Memory B cell (primary cell): ENCODE measurements around the gene TNFAIP8L2.

ENCODE experiments used
- ATAC-seq: fragments of 150-1000 bp; cut with Tn5 transposase; 2 replicates; pipeline ENCODE4 v1.10.0; 2021; ENCODE audit warnings: low read depth, mild to moderate bottlenecking, moderate library complexity
- DNase-seq, 2 donors: peaks; one replicate each; pipeline ENCODE4 v3.0.0; 2022; ENCODE audit warnings: low spot score in 2 of 2
- H3K27ac Mint-ChIP-seq: one replicate; pipeline ENCODE4 v1.8.0; 2022; ENCODE audit warnings: mild to moderate bottlenecking, moderate library complexity, mixed read lengths
- H3K27me3 Mint-ChIP-seq: one replicate; pipeline ENCODE4 v1.8.0; 2022; ENCODE audit warnings: mixed read lengths
- H3K36me3 Mint-ChIP-seq: one replicate; pipeline ENCODE4 v1.8.0; 2022; ENCODE audit warnings: mild to moderate bottlenecking, mixed read lengths
- H3K4me1 Mint-ChIP-seq: one replicate; pipeline ENCODE4 v1.8.0; 2022; ENCODE audit warnings: mixed read lengths
- H3K4me3 Mint-ChIP-seq: one replicate; pipeline ENCODE4 v1.8.0; 2022; ENCODE audit warnings: mild to moderate bottlenecking, moderate library complexity, mixed read lengths
- H3K9me3 Mint-ChIP-seq: one replicate; pipeline ENCODE4 v1.8.0; 2022; ENCODE audit warnings: mixed read lengths

Gene TNFAIP8L2

GRCh38 chr1:151156515-151156819, at the start of gene TNFAIP8L2:
TNFAIP8L2 (plus strand) TSS chr1:151156649; CDS start chr1:151158698, 2,049 bp downstream.
- H3K9me3 Mint-ChIP-seq, result no peaks in the 10 kb centered on the region

DNA sequence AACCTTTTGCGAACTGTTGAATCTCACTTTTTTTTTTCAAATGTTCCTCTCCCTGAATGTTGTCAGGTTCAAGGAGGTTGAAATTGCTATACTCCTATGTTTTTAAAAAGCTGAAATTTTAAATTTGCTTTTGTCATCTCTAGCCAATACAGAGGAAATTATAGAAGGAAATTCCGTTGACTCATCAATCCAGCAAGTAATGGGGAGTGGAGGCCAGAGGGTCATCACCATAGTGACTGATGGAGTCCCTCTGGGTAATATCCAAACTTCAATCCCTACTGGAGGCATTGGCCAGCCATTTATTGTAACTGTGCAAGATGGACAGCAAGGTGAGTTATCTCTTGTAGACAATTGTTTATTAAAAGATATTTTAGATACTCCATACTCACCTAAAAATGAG, 49.6 kb upstream of the TNFAIP8L2 start:
- Mint-ChIP-seq H3K36me3 (peaks cover 11% of the 10 kb centered on the region), H3K4me1 (no peaks in the 10 kb centered on the region), H3K27ac (no peak overlapping the region), H3K9me3 (no peaks in the 10 kb centered on the region), H3K4me3 (no peak overlapping the region), H3K27me3 (no peaks in the 10 kb centered on the region)
- ATAC-seq, result no peak
- no peak for DNase-seq

More at GRCh38 chr1:151156515-151156819, at the start of gene TNFAIP8L2:
- Mint-ChIP-seq H3K4me1 (peaks cover 26% of the 10 kb centered on the region), H3K27me3 (no peaks in the 10 kb centered on the region), H3K27ac (peak within 1 kb of the TSS; percentile 84), H3K36me3 (peaks cover 12% of the 10 kb centered on the region), H3K4me3 (peak within 1 kb of the TSS; percentile 99)
- DNase-seq (peak; percentile 48 to 53), ATAC-seq (peak; percentile 89)

DNA sequence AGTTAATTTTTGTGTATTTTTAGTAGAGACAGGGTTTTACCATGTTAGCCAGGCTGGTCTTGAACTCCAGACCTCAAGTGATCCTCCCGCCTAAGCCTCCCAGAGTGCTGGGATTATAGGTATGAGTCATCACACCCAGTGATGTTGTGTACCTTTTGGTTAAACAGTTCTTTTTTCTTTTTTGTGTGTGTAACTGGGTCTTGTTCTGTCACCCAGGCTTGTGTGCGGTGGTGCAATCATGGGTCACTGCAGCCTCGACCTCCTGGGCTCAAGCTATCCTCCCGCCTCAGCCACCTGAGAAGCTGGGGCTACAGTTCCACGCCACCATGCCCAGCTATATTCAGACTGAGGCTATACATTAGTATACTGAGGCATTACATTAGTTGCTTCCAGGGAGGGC, 48.1 kb upstream of the TNFAIP8L2 start:
- ATAC-seq (no peak), DNase-seq (no peak)
- Mint-ChIP-seq H3K27ac (no peak overlapping the region), H3K4me1 (no peaks in the 10 kb centered on the region), H3K27me3 (no peaks in the 10 kb centered on the region), H3K4me3 (no peak overlapping the region), H3K36me3 (peaks cover 11% of the 10 kb centered on the region), H3K9me3 (no peaks in the 10 kb centered on the region)

DNA sequence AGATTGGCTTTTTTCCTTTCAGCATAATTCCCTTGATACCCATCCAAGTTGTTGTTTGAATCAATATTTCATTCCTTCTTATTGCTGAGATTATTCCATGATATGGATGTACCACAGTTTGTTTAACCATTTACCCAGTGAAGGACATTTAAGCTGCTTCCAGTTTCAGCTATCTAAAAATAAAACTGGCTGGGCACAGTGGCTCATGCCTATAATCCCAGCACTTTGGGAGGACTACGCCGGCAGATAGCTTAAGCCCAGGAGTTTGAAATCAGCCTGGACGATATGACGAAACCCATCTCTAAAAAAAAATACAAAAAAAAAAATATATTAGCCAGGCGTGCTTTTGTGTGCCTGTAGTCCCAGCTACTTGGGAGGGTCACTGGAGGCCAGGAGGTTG, 42.6 kb upstream of the TNFAIP8L2 start:
- peaks cover 12% of the 10 kb centered on the region for H3K36me3 Mint-ChIP-seq
- no peaks in the 10 kb centered on the region for H3K27me3 Mint-ChIP-seq
- no peaks in the 10 kb centered on the region for H3K4me1 Mint-ChIP-seq
- DNase-seq (no peak), ATAC-seq (no peak)
- no peak overlapping the region for H3K27ac Mint-ChIP-seq
- no peak overlapping the region for H3K4me3 Mint-ChIP-seq
- no peaks in the 10 kb centered on the region for H3K9me3 Mint-ChIP-seq

GRCh38 chr1:151124763-151125403, 31.6 kb upstream of the TNFAIP8L2 start:
- Mint-ChIP-seq H3K36me3 (peaks cover 21% of the 10 kb centered on the region), H3K4me1 (no peaks in the 10 kb centered on the region), H3K27ac (no peak overlapping the region), H3K4me3 (no peak overlapping the region), H3K27me3 (no peaks in the 10 kb centered on the region), H3K9me3 (no peaks in the 10 kb centered on the region)
- DNase-seq (no peak), ATAC-seq (no peak)

DNA sequence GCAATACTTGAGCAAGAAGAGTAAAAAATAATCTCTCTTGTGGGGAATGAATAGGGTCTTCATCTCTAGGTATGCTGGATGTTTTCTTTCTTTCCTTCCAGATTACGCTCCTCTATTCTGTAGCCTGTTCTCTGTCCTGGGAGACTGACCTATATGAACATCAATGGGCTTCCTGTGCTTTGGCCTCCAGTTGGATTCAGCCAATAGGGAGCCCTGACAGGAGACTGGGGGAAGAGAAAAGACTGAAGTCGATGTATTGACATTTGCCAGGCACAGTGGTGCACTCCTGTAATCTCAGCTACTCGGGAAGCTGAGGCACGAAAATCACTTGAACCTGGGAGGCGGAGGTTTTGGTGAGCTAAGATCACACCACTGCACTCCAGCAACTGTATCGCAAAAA, 27.6 kb upstream of the TNFAIP8L2 start:
- Mint-ChIP-seq H3K4me3 (no peak overlapping the region), H3K9me3 (no peaks in the 10 kb centered on the region), H3K27ac (no peak overlapping the region), H3K4me1 (peaks cover 8% of the 10 kb centered on the region), H3K27me3 (no peaks in the 10 kb centered on the region), H3K36me3 (peaks cover 11% of the 10 kb centered on the region)
- DNase-seq (no peak), ATAC-seq (no peak)

GRCh38 chr1:151130987-151131586, 25.4 kb upstream of the TNFAIP8L2 start:
- H3K27ac Mint-ChIP-seq, result no peak overlapping the region
- peak; percentile 58 to 67 for DNase-seq
- peaks cover 2% of the 10 kb centered on the region for H3K36me3 Mint-ChIP-seq
- no peaks in the 10 kb centered on the region for H3K9me3 Mint-ChIP-seq
- H3K4me1 Mint-ChIP-seq, result peaks cover 8% of the 10 kb centered on the region
- no peaks in the 10 kb centered on the region for H3K27me3 Mint-ChIP-seq
- H3K4me3 Mint-ChIP-seq, result peak overlapping the region; percentile 84
- peak; percentile 98 for ATAC-seq

DNA sequence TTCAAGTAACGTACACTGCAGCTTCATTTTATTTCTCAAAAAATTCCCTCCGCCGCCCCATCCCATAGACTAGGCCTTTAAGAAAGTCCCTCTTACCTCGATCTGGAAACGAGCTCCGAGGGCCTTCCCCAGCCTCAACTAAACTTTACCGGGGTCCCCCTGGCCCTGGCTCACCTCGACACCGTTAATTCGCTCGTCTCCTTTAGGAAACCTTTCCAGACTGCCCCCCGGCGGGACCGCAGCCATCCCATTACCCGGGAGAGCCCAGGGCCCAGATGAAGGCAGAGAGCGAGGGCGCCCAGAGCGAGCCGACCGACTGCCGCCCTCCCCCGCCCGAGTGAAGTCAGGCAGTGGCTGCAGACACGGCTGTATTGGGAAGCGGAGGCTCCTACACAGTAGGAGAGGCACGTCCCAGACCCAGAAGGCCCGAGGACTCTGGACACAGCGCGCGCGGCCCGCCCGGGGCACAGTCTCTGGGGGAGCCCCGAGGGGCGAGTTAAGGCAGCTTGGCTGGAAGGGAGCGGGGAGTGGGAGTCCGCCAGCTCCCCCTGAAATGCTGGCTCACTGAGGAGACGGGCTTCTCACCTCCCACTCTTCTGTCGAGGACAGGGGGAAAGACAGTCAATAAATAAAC, 24.6 kb upstream of the TNFAIP8L2 start:
- Mint-ChIP-seq H3K27ac (peak overlapping the region; percentile 47), H3K27me3 (no peaks in the 10 kb centered on the region), H3K4me1 (peaks cover 8% of the 10 kb centered on the region), H3K36me3 (peaks cover 2% of the 10 kb centered on the region), H3K4me3 (peak overlapping the region; percentile 84), H3K9me3 (no peaks in the 10 kb centered on the region)
- ATAC-seq (no peak), DNase-seq (no peak)

- H3K36me3 Mint-ChIP-seq, result peaks cover 2% of the 10 kb centered on the region
- ATAC-seq (no peak), DNase-seq (no peak)
- H3K4me1 Mint-ChIP-seq, result peaks cover 8% of the 10 kb centered on the region
- H3K4me3 Mint-ChIP-seq, result peak overlapping the region; percentile 49
- H3K27me3 Mint-ChIP-seq, result no peaks in the 10 kb centered on the region
- no peaks in the 10 kb centered on the region for H3K9me3 Mint-ChIP-seq
- H3K27ac Mint-ChIP-seq, result peak overlapping the region; percentile 47
Measured at GRCh38 chr1:151132335-151133017, 24.0 kb upstream of the TNFAIP8L2 start.

- ATAC-seq (no peak), DNase-seq (no peak)
- H3K36me3 Mint-ChIP-seq, result peaks cover 2% of the 10 kb centered on the region
- H3K9me3 Mint-ChIP-seq, result no peaks in the 10 kb centered on the region
- H3K27me3 Mint-ChIP-seq, result no peaks in the 10 kb centered on the region
- no peak overlapping the region for H3K27ac Mint-ChIP-seq
- peaks cover 8% of the 10 kb centered on the region for H3K4me1 Mint-ChIP-seq
- H3K4me3 Mint-ChIP-seq, result no peak overlapping the region
Measured at GRCh38 chr1:151133018-151133806, 23.2 kb upstream of the TNFAIP8L2 start.

DNA sequence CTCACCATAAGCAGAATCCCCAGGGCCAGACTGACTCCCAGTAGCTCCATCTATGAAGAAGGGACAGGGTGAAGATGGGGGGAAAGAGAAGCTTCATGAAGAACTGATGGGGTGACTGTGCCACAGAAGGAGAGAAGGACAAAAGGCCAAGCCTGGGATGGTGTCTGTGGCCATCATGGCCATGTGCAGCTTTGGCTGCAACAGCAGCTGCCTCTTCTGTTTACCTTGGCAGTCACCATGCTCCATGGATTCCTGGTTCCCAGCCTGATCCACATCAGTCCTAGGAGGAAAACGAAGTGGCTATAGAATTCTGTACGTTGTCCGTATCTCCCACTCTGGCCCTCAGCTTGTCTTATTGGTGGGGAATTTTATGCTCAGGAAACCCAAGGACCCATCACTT, 22.1 kb upstream of the TNFAIP8L2 start:
- H3K36me3 Mint-ChIP-seq, result no peaks in the 10 kb centered on the region
- H3K4me3 Mint-ChIP-seq, result no peak overlapping the region
- no peaks in the 10 kb centered on the region for H3K9me3 Mint-ChIP-seq
- no peak overlapping the region for H3K27ac Mint-ChIP-seq
- H3K27me3 Mint-ChIP-seq, result no peaks in the 10 kb centered on the region
- ATAC-seq (no peak), DNase-seq (no peak)
- peaks cover 8% of the 10 kb centered on the region for H3K4me1 Mint-ChIP-seq

DNA sequence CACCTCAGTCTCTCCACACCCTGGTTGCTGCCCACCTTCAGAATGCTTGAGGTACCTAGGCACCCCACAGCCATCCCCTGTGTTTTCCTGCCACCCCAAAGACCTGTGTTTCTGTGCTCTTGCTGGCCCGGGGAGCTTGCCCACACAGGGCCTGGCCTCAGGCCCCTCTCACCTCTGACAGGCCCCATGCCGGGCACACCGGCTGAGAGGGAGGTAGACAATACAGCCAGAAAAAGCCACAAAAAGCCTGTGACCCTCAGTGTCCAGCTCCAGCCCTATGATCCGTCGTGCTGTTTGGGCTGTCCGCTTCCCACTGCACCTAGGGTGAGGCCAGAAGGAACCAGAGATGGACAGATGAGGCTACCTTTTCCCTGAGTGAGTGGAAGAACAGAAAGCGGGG, 21.5 kb upstream of the TNFAIP8L2 start:
- H3K9me3 Mint-ChIP-seq, result no peaks in the 10 kb centered on the region
- peaks cover 8% of the 10 kb centered on the region for H3K4me1 Mint-ChIP-seq
- no peak for DNase-seq
- no peak overlapping the region for H3K4me3 Mint-ChIP-seq
- no peak for ATAC-seq
- H3K27ac Mint-ChIP-seq, result no peak overlapping the region
- no peaks in the 10 kb centered on the region for H3K27me3 Mint-ChIP-seq
- no peaks in the 10 kb centered on the region for H3K36me3 Mint-ChIP-seq

DNA sequence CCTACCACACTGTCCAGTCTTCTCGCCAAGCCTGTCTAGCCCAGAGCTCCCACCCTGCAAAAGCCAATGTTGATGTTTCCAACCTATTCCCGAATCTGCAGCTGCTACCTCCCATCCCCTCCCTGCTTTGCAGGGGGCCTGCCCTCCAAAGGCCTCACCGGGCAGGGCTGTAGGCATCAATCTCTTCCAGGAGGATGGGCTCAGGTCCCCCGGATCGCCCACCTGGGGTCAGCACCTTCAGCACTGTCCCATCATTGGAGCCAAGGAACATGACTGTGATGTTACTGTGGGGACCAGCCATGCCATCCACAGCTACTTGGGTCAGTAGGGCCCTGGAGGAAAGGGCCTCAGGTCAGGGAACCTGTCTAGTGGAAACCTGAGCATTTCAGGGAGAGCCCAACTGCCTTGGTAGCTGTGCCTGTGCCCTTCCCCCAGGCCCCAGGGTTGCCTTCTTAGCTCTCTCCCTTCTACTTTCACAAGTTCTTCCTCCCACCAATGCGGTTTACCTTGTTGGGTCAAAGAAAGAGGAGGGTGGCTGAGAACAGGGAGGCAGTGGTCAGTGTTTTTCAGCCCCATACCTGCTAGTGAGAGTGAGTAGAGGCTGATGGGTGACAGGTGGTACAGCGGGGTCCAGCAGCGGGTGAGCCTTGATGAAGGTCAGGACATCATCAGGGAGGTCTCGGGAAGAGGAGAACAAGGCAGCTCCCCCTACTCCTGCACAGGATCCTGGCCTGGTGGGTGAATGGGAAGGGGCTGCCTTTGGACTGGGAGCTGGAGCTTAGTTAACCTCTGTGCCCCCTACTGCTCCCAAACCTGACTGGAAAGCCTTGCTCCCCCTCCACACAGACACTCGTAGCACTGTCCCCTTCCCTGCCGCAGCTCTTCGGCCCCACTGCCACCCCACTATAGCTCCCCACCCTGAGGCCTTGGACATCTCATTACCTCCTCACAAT, 20.7 kb upstream of the TNFAIP8L2 start:
- DNase-seq, result no peak
- no peak overlapping the region for H3K27ac Mint-ChIP-seq

More for the DNA sequence above, 20.7 kb upstream of the TNFAIP8L2 start:
- Mint-ChIP-seq H3K27me3 (no peaks in the 10 kb centered on the region), H3K4me3 (no peak overlapping the region), H3K9me3 (no peaks in the 10 kb centered on the region), H3K4me1 (peaks cover 7% of the 10 kb centered on the region), H3K36me3 (no peaks in the 10 kb centered on the region)
- ATAC-seq, result no peak
